Fibroblast of peridontal ligament (primary cell): ENCODE results near the gene EWSR1.
A peak's percentile ranks its signal among the peaks of the same experiment; 100 is the strongest.
"Not testable (repeated sequence)": the region's sequence is repeated elsewhere in the genome, so short reads cannot be mapped to it uniquely, and the experiment has no call there.

Experiments used
- DNase-seq: peaks from one replicate; pipeline ENCODE4 v3.0.0-alpha.2; 2010; ENCODE audit errors: extremely low read depth

The EWSR1 gene

GRCh38 chr22:29267858-29268510, at the start of gene EWSR1, which contains the start of gene RHBDD3:
Gene EWSR1, plus strand, starts transcription at chr22:29268268. Its CDS starts 69 bp downstream, at chr22:29268337.
Gene RHBDD3, minus strand, starts transcription at chr22:29267981. Its CDS starts 2,355 bp downstream, at chr22:29265626.
- peak; percentile 96 for DNase-seq

GRCh38 chr22:29218758-29219408, 49.2 kb upstream of the EWSR1 start:
- no peak for DNase-seq

DNA sequence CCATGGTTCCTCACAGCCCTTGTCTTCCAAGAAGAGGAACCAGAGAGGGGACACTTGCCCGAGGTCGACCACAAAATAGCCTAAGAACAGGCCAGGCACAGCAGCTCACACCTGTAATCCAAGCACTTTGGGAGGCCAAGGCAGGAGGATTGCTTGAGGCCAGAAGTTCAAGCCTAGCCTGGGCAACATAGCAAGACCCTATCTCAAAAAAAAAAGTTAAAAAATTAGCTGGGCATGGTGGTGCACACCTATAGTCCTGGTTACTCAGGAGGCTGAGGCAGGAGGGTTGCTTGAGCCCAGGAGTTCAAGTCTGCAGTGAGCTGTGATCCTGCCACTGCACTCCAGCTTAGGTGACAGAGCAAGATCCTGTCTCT, 48.7 kb upstream of the EWSR1 start:
- not testable (repeated sequence) for DNase-seq

DNA sequence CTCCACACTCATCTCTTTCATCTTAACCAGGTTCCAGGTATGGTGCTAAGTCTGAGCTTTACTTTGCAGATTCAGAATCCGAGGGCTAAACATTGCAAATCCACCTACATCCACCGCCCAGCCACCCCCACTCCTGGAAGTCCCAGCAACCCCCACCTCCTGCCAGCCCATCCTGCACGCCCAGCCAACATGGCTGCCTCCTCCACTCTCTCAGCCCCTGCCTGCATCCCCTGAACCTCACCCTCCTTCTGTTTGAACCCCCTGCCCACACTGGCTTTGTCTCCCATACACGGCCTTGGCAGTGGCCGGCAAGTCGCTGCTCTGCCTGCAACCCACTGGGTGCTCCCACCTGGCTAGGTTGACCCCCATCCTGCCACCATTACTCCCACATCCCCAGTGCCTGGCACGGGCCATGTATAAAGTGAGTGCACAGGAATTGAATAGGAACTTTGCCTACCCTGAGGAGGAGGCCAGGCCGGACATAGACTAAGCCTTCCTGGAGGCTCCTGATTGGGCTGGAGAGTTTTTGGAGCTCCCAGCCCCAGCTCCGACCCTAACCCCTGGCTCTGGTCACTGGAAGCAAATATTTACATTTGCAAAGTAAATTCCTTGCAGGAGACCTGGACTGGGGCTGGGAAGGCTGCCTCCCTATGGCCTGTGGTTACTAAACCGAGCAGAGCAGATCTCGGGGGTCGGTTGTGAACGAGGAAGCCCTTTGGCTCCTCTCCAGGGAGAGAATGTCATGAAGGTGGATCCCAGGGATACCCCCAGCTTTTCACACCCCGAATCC, 48.0 kb upstream of the EWSR1 start:
- no peak for DNase-seq

- peak; percentile 10 for DNase-seq
These were observed 43.8 kb upstream of the EWSR1 start for GRCh38 chr22:29224121-29224858.

GRCh38 chr22:29224859-29225410, 43.1 kb upstream of the EWSR1 start:
- DNase-seq: no peak

- DNase-seq: peak; percentile 1
These were observed 42.5 kb upstream of the EWSR1 start for GRCh38 chr22:29225422-29226090.

- DNase-seq: no peak
These were observed 41.6 kb upstream of the EWSR1 start for GRCh38 chr22:29226351-29226981.

DNA sequence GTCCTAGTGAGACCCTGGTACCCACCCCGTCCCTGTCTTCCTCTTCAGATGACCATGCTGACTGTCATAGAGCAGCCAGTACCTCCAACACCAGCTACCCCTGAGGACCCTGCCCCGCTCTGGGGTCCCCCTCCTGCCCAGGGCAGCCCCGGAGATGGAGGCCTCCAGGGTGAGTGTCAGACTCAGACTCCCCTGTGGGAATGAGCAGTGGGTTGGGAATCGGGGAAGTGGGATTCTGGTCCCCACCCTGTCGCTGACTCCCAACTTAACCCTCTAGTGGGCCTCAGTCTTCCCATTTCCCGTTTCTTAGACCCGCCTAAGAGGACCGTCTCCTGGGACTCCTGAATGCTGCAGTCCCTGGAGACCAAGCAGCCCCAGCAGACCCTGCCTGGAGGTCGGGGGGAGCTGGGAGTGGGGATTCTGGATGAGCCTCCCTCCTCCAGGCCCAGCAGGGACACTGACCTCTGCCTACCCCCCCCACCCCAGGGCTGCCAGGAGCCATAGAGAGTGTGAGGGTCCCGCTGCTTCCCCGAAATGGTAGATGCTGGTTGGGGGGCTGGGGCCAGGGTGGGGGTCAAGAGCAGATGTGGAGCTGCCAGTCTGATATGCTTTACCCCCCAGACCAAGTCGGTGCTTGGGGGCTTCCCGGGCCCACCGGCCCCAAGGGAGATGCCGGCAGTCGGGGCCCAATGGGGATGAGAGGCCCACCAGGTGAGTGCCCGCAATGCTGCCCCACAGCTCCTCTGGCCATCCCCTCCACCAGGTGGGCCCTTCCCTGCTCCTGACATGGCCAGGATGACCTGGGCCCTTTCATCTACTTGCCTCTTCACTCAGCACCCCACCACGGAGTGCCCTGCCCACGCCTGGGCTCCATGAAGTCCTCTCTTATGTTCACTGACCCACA, 36.8 kb upstream of the EWSR1 start:
- no peak for DNase-seq

- no peak for DNase-seq
These were observed 35.8 kb upstream of the EWSR1 start for GRCh38 chr22:29231971-29232959.

GRCh38 chr22:29233277-29233877, 34.7 kb upstream of the EWSR1 start:
- DNase-seq: no peak

DNA sequence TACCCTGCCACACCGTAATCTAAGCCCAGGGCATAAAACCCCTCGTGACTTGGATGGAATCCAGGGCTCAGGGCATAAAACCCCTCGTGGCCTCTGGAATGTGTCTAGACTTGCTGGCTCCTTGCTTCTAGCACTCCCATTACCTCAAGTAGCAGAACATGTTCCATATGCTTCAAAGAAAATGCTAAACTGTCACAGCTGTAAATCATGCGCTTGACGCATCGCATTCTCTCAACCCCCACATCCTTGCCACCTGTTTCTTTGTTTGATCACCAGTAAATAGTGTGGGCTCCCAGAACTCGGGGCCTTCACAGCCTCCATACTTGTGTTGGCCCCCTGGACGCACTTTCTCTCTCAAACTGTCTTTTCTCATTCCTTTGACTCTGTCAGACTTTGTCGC, 27.6 kb upstream of the EWSR1 start:
- DNase-seq: not testable (repeated sequence)

GRCh38 chr22:29243874-29244446, 24.1 kb upstream of the EWSR1 start:
- DNase-seq: no peak

GRCh38 chr22:29244785-29245625, 23.1 kb upstream of the EWSR1 start:
- DNase-seq: no peak

GRCh38 chr22:29245626-29246385, 22.3 kb upstream of the EWSR1 start:
- DNase-seq: peak; percentile 67

GRCh38 chr22:29247891-29248290, 20.2 kb upstream of the EWSR1 start:
- DNase-seq: not testable (repeated sequence)
